A549 (cell line): Measurements from ENCODE around the gene FNBP1L. TPM values are rescaled to one million over a fixed set of nuclear protein-coding genes. Genes with fewer than 3 reads are reported as not detected.

Experiments
- ATAC-seq, 2 experiments: fragments of 200-7000 bp in 1 of 2; fragments of >200 bp in 1 of 2; cut with Nextera tagmentation in 1 of 2; cut with Tn5 transposase in 1 of 2; 3 replicates each; pipeline versions ENCODE4 v1.8.0 to v1.9.1; 2018 to 2020; ENCODE audit warnings: mild to moderate bottlenecking in 1 of 2, moderate library complexity in 1 of 2
- CTCF ChIA-PET: fragments of 300-600 bp; sonication (Branson Sonifier 250); formaldehyde crosslinking; extraction: SDS; loops from one replicate; lab custom pipeline; 2021; ENCODE audit warnings: antibody characterized with exemption, inconsistent platforms; lab: Yijun Ruan, JAX
- POLR2A ChIA-PET: fragments of 350-600 bp; formaldehyde crosslinking; extraction: SDS; loops from one replicate; lab custom pipeline; 2021; ENCODE audit warnings: antibody characterized with exemption, inconsistent platforms; lab: Yijun Ruan, JAX
- DNase-seq, 2 experiments: peaks; one replicate each; pipeline versions ENCODE4 v3.0.0 to v3.0.0-alpha.2; 2011 to 2016; ENCODE audit warnings: low read depth in 1 of 2, low spot score in 1 of 2
- FAIRE-seq: peaks from 2 replicates; lab custom pipeline; 2011; peaks lifted over from hg19 to GRCh38; lab: Jason Lieb, UNC
- H3K27ac ChIP-seq, 2 experiments: fragments of >200 bp; sonication (Bioruptor Twin); formaldehyde crosslinking; 3 replicates each; pipeline ENCODE4 v1.5.1; 2016 to 2017
- H3K4me1 ChIP-seq: fragments of >200 bp; sonication (Bioruptor Twin); formaldehyde crosslinking; 3 replicates; pipeline ENCODE4 v1.6.1; 2016
- H3K4me2 ChIP-seq: fragments of >200 bp; sonication (Bioruptor Twin); formaldehyde crosslinking; 3 replicates; pipeline ENCODE4 v1.6.1; 2016
- H3K4me3 ChIP-seq: fragments of >200 bp; sonication (Bioruptor Twin); formaldehyde crosslinking; 3 replicates; pipeline ENCODE4 v1.5.1; 2016
- H3K9me3 ChIP-seq: fragments of >200 bp; sonication (Bioruptor Twin); formaldehyde crosslinking; 3 replicates; pipeline ENCODE4 v1.6.1; 2016
- BHLHE40 ChIP-seq: IDR thresholded peaks from 2 replicates; pipeline ENCODE4 v1.6.1; 2012; ENCODE audit warnings: low read depth, low read length, inconsistent platforms
- CBX2 ChIP-seq: fragments of 200-600 bp; sonication (generic); IDR thresholded peaks from 2 replicates; pipeline ENCODE4 v1.6.1; 2016; ENCODE audit warnings: low read depth, mild to moderate bottlenecking, borderline replicate concordance
- CHD2 ChIP-seq: fragments of 150-350 bp; IDR thresholded peaks from 2 replicates; pipeline ENCODE4 v1.6.1; 2014; ENCODE audit warnings: low read length; ENCODE audit not compliant: partially characterized antibody
- CHD4 ChIP-seq: fragments of 200-600 bp; sonication (generic); IDR thresholded peaks from 2 replicates; pipeline ENCODE4 v1.6.1; 2016; ENCODE audit warnings: antibody characterized with exemption, mild to moderate bottlenecking, borderline replicate concordance
- EP300 ChIP-seq, 2 experiments: fragments of >200 bp; sonication (Bioruptor Twin); formaldehyde crosslinking; IDR thresholded peaks; 2 replicates in 1 of 2; 3 replicates in 1 of 2; pipeline ENCODE4 v1.6.1; 2016 to 2017
- FOSL2 ChIP-seq, 2 experiments: fragments of 450-650 bp in 1 of 2; fragments of >200 bp in 1 of 2; sonication (Bioruptor Twin) in 1 of 2; formaldehyde crosslinking; IDR thresholded peaks; 2 replicates each; pipeline versions ENCODE4 v1.5.0 to v1.6.1; 2016 to 2020; ENCODE audit warnings: mild to moderate bottlenecking in 1 of 2, moderate library complexity in 1 of 2
- GATA3 ChIP-seq: IDR thresholded peaks from 2 replicates; pipeline ENCODE4 v1.6.1; 2012; ENCODE audit warnings: borderline replicate concordance
- HEYL ChIP-seq: fragments of 250-450 bp; sonication (Bioruptor Pico); IDR thresholded peaks from 2 replicates; pipeline ENCODE4 v1.8.0; 2021; ENCODE audit warnings: mild to moderate bottlenecking, moderate library complexity
- HOXB5 ChIP-seq: fragments of 250-450 bp; sonication (Bioruptor Pico); IDR thresholded peaks from 2 replicates; pipeline ENCODE4 v1.5.0; 2020; ENCODE audit warnings: mild to moderate bottlenecking, moderate library complexity
- JUN ChIP-seq, 2 experiments: fragments of >200 bp; sonication (Bioruptor Twin); formaldehyde crosslinking; IDR thresholded peaks; 2 replicates in 1 of 2; 3 replicates in 1 of 2; pipeline ENCODE4 v1.6.1; 2016 to 2017
- MYC ChIP-seq: IDR thresholded peaks from 2 replicates; pipeline ENCODE4 v1.6.1; 2012; ENCODE audit warnings: mild to moderate bottlenecking, inconsistent platforms, low read length, improper control_type of control experiment, borderline replicate concordance
- NR3C1 ChIP-seq: fragments of >200 bp; sonication (Bioruptor Twin); formaldehyde crosslinking; IDR thresholded peaks from 3 replicates; pipeline ENCODE4 v1.6.1; 2017
- POLR2A ChIP-seq: IDR thresholded peaks from 2 replicates; pipeline ENCODE4 v1.6.1; 2012; ENCODE audit warnings: mild to moderate bottlenecking, low read length
- POLR2AphosphoS2 ChIP-seq: conservative IDR thresholded peaks from 2 replicates; pipeline ENCODE4 v1.6.1; 2012; ENCODE audit warnings: low read length, improper control_type of control experiment, inconsistent platforms
- RFX5 ChIP-seq: fragments of 450-650 bp; IDR thresholded peaks from 2 replicates; pipeline ENCODE4 v1.7.1; 2014; ENCODE audit warnings: antibody characterized with exemption, mild to moderate bottlenecking, moderate library complexity
- ZC3H11A ChIP-seq: fragments of 450-650 bp; IDR thresholded peaks from 2 replicates; pipeline ENCODE4 v1.6.1; 2014; ENCODE audit warnings: antibody characterized with exemption, mild to moderate bottlenecking
- ZFP36 ChIP-seq: fragments of 450-650 bp; IDR thresholded peaks from 2 replicates; pipeline ENCODE4 v1.6.1; 2014; ENCODE audit warnings: borderline replicate concordance; ENCODE audit not compliant: partially characterized antibody
- ZSCAN20 ChIP-seq: fragments of 250-450 bp; sonication (Bioruptor Pico); IDR thresholded peaks from 2 replicates; pipeline ENCODE4 v1.8.0; 2022; ENCODE audit warnings: mild to moderate bottlenecking, moderate library complexity
- WGBS: methylation state at CpG from one replicate; pipeline ENCODE4 v1.1.6; 2017; ENCODE audit errors: missing lambda C conversion rate; 5-methylcytosine and 5-hydroxymethylcytosine counted together
- polyA plus RNA-seq, 4 experiments: library from polyadenylated mRNA; depleted of rRNA in 3 of 4; stranded (reverse); fragments of >200 nt; fragmentation: RNase III in 1 of 4; extraction: RNeasy Plus Mini Kit Qiagen cat#74134 plus additional on column Dnase treatment in 1 of 4; gene quantifications; 2 replicates in 3 of 4; 3 replicates in 1 of 4; pipeline ENCODE4 v1.2.3, GENCODE V29; 2011 to 2017
- TF ChIP-seq, protein P1 (sequence below): IDR thresholded peaks from 2 replicates; pipeline ENCODE4 v1.6.1; 2012
- TF ChIP-seq, protein P2 (sequence below): IDR thresholded peaks from 2 replicates; pipeline ENCODE4 v1.6.1; 2012; ENCODE audit warnings: low read depth, borderline replicate concordance
- TF ChIP-seq, protein P3 (sequence below): fragments of >200 bp; sonication (Bioruptor Twin); formaldehyde crosslinking; IDR thresholded peaks from 3 replicates; pipeline ENCODE4 v1.5.1; 2016
- TF ChIP-seq, protein P4 (sequence below): fragments of 250-450 bp; sonication (Bioruptor Pico); IDR thresholded peaks from 2 replicates; pipeline ENCODE4 v1.5.0; 2020; ENCODE audit warnings: low read depth, mild to moderate bottlenecking, moderate library complexity
- TF ChIP-seq, protein P5 (sequence below): fragments of >200 bp; sonication (Bioruptor Twin); formaldehyde crosslinking; IDR thresholded peaks from 2 replicates; pipeline ENCODE4 v1.6.1; 2016

The FNBP1L gene
- polyA plus RNA-seq, 2 of the 4 experiments (the other 2 are of a cell fraction) = 19.8 to 42.3 TPM

DNA sequence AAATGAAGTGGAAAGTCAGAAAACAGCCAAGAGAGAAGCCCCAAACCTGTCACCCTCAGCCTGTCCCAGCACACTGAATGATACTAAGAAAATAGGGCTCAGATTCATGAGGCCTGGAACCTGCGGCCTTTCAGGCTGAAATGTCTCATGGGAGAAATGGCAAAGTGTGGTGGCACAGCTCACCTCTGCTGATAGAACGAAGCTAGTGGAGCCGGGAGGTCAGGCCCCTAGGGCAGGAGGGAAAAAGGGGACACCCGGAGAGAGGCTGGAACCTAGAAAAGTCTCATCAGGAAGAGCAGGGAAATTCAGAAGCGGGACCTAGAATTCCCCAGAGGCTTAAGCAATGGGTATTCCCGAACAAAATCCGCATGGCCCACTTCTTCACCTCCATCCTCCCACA lies 126.6 kb downstream of the FNBP1L start:
- TF ChIP-seq MYC (no peak), POLR2AphosphoS2 (no peak), BHLHE40 (no peak), ZFP36 (no peak), NR3C1 (no peak), FOSL2 (IDR thresholded peaks at IDR 0.05) (no peak), FOSL2 (CRISPR knock-in tag; IDR thresholded peaks at IDR 0.05) (no peak), CHD4 (no peak), CHD2 (no peak), HOXB5 (CRISPR knock-in tag) (no peak), EP300 (IDR thresholded peaks at IDR 0.05) (no peak), GATA3 (no peak), ZSCAN20 (CRISPR knock-in tag) (no peak)
- TF ChIP-seq, protein P1, sequence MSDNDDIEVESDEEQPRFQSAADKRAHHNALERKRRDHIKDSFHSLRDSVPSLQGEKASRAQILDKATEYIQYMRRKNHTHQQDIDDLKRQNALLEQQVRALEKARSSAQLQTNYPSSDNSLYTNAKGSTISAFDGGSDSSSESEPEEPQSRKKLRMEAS = no peak
- TF ChIP-seq, protein P2, sequence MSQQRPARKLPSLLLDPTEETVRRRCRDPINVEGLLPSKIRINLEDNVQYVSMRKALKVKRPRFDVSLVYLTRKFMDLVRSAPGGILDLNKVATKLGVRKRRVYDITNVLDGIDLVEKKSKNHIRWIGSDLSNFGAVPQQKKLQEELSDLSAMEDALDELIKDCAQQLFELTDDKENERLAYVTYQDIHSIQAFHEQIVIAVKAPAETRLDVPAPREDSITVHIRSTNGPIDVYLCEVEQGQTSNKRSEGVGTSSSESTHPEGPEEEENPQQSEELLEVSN = no peak
- TF ChIP-seq, protein P3, sequence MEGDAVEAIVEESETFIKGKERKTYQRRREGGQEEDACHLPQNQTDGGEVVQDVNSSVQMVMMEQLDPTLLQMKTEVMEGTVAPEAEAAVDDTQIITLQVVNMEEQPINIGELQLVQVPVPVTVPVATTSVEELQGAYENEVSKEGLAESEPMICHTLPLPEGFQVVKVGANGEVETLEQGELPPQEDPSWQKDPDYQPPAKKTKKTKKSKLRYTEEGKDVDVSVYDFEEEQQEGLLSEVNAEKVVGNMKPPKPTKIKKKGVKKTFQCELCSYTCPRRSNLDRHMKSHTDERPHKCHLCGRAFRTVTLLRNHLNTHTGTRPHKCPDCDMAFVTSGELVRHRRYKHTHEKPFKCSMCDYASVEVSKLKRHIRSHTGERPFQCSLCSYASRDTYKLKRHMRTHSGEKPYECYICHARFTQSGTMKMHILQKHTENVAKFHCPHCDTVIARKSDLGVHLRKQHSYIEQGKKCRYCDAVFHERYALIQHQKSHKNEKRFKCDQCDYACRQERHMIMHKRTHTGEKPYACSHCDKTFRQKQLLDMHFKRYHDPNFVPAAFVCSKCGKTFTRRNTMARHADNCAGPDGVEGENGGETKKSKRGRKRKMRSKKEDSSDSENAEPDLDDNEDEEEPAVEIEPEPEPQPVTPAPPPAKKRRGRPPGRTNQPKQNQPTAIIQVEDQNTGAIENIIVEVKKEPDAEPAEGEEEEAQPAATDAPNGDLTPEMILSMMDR = no peak
- TF ChIP-seq, all 56 proteins: peak for 0
- no peak for ATAC-seq
- POLR2A ChIA-PET = no interaction called here
- no peak for DNase-seq
- WGBS = 97% methylated on average over 7 of the region's 7 CpGs
- Histone ChIP-seq H3K4me2 (no peak overlapping the region), H3K9me3 (no peaks in the 10 kb centered on the region), H3K27ac (no peak overlapping the region; a peak in 1 of 6 replicates), H3K4me1 (peaks cover 11% of the 10 kb centered on the region), H3K4me3 (no peak overlapping the region)
- no peak for FAIRE-seq
- CTCF ChIA-PET = interaction anchor here (1.2 kb wide), 1 partner anchor 270 kb away, joined by 3 read pairs; no protein-coding TSS in a partner anchor

DNA sequence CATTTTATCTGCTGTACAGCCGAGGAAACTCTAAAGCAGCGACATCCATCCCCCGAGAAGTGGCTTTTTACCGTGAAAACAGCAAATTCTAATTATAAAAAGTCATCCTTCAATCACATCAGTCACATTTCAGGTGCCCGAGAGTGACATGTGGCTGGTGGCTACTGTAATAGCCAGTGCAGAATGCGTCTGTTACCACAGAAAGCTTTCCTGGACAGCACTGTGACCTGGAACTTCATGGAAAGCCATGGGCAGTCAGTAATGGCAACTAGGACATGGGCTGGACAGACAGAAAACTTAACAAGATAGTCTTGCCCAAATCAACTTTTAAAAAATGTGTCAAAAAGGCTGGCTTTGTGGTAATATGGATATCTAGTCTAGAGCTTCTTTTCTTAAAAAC lies 127.1 kb downstream of the FNBP1L start:
- TF ChIP-seq, protein P2 = no peak
- TF ChIP-seq, protein P3 = no peak
- no peak for TF ChIP-seq POLR2A
- TF ChIP-seq CHD4 = no peak
- TF ChIP-seq, protein P4, sequence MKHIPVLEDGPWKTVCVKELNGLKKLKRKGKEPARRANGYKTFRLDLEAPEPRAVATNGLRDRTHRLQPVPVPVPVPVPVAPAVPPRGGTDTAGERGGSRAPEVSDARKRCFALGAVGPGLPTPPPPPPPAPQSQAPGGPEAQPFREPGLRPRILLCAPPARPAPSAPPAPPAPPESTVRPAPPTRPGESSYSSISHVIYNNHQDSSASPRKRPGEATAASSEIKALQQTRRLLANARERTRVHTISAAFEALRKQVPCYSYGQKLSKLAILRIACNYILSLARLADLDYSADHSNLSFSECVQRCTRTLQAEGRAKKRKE (CRISPR knock-in tag) = no peak
- TF ChIP-seq ZC3H11A = no peak
- TF ChIP-seq, protein P5, sequence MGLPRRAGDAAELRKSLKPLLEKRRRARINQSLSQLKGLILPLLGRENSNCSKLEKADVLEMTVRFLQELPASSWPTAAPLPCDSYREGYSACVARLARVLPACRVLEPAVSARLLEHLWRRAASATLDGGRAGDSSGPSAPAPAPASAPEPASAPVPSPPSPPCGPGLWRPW = no peak
- no peak for TF ChIP-seq ZFP36
- no peak for TF ChIP-seq CBX2
- TF ChIP-seq HEYL (CRISPR knock-in tag) = no peak
- no peak for TF ChIP-seq JUN (IDR thresholded peaks at IDR 0.05)
- no peak for TF ChIP-seq RFX5
- no peak for DNase-seq
- Histone ChIP-seq H3K4me2 (no peak overlapping the region), H3K4me1 (peaks cover 14% of the 10 kb centered on the region), H3K9me3 (no peaks in the 10 kb centered on the region), H3K4me3 (no peak overlapping the region), H3K27ac (no peak overlapping the region)
- FAIRE-seq = no peak
- no peak for ATAC-seq
- CTCF ChIA-PET = interaction anchor here (1.2 kb wide), 1 partner anchor 271 kb away, joined by 3 read pairs; no protein-coding TSS in a partner anchor
- WGBS = 81% methylated on average over 6 of the region's 6 CpGs
- POLR2A ChIA-PET = no interaction called here
